Measurements from ENCODE around the gene ATG5.

- TF ChIP-seq CTCF (conservative IDR thresholded peaks at IDR 0.05; ENCODE audit: low read length) (no peak), EZH2phosphoT487 (IDR thresholded peaks at IDR 0.05; ENCODE audit: borderline replicate concordance) (no peak)
These were observed 84.1 kb downstream of the ATG5 start for GRCh38 chr6:106241498-106241897.

Measured in Loucy (cell line).